ENCODE data around the gene BEST2. TPM values are rescaled to one million over a fixed set of nuclear protein-coding genes. Genes with fewer than 3 reads are reported as not detected.

The BEST2 gene
- 0.25 TPM in 1 of 2 replicates, not detected in the other for total RNA-seq

GRCh38 chr19:12751635-12752034, at the start of gene BEST2:
BEST2 (plus strand) TSS chr19:12751791; CDS start chr19:12752593, 802 bp downstream.

GRCh38 chr19:12723641-12724426, 27.8 kb upstream of the BEST2 start, which contains the start of gene TNPO2:
TNPO2 (minus strand) TSS chr19:12723932; CDS start chr19:12720977, 2,955 bp downstream.

GRCh38 chr19:12736995-12737834, 14.4 kb upstream of the BEST2 start, which contains the start of gene GET3:
GET3 (plus strand) TSS chr19:12737497; CDS start chr19:12737506, 9 bp downstream.

GRCh38 chr19:12774588-12775555, 23.3 kb downstream of the BEST2 start, which contains the start of gene HOOK2:
HOOK2 (minus strand) TSS chr19:12775552; CDS start chr19:12775449, 103 bp downstream.

DNA sequence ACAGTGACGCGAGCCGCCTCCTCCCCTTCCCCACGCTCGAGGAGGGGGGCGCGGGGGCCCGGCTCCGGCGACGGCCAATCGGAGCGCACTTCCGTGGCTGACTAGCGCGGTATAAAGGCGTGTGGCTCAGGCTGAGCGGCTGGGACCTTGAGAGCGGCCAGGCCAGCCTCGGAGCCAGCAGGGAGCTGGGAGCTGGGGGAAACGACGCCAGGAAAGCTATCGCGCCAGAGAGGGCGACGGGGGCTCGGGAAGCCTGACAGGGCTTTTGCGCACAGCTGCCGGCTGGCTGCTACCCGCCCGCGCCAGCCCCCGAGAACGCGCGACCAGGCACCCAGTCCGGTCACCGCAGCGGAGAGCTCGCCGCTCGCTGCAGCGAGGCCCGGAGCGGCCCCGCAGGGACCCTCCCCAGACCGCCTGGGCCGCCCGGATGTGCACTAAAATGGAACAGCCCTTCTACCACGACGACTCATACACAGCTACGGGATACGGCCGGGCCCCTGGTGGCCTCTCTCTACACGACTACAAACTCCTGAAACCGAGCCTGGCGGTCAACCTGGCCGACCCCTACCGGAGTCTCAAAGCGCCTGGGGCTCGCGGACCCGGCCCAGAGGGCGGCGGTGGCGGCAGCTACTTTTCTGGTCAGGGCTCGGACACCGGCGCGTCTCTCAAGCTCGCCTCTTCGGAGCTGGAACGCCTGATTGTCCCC, 39.9 kb downstream of the BEST2 start, which contains the start of gene JUNB:
Gene JUNB, plus strand, starts transcription at position 142 of the 706 bp plus-strand sequence. Its CDS starts 286 bp downstream, at position 428.

DNA sequence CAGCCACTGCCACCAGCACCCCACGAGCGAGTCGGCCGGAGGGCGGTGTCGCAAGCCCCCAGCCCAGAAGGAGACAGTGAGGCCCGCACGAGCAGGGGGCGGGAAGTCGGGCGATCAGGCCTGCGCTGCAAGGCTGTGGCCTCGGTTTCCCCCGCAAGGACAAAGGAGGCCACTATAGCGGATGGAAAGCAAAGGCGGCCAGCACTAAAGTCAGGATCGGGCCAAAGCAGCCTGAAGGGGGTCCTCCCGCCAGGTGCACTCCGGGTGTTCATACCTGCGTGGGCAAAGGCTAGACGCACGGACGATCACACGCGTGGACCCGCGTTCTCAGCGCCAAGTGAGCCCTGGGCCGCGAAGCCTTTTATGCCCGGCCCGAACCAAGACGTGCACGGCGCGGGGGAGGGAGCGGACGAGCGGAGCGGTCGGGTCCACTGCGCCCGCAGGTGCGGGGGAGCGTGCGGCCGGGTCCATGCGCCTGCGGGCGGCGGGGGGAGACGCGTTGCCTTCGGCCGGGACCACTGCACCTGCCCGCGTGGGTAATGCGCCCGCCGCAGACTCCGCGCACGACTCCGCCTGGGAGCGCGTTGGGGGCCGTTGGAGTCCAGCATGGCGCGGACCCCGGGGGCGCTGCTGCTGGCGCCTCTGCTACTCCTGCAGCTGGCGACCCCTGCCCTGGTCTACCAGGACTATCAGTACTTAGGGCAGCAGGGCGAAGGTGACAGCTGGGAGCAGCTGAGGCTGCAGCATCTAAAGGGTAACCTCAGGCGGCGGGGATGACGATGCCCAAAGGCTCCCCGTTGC, 50.1 kb downstream of the BEST2 start, which contains the start of the genes PRDX2 and THSD8:
Gene PRDX2, minus strand, starts transcription at position 335 of the 801 bp plus-strand sequence. CDS start 539 bp downstream, outside the sequence.
Gene THSD8, plus strand, starts transcription at position 604 of the 801 bp plus-strand sequence. Its CDS starts 3 bp downstream, at position 607.

GRCh38 chr19:12806242-12807081, 54.9 kb downstream of the BEST2 start, which contains the start of gene RNASEH2A:
RNASEH2A (plus strand) TSS chr19:12806584; CDS start chr19:12806674, 90 bp downstream.

Other genes starting within 250 kb of the BEST2 start
- 8.9 and 9.9 TPM in 2 replicates for gene ZNF564, start 200.3 kb upstream of the BEST2 start, total RNA-seq
- 10.9 and 11.0 TPM in 2 replicates for gene ZNF490, start 141.0 kb upstream of the BEST2 start, total RNA-seq
- gene ZNF791, start 140.9 kb upstream of the BEST2 start, total RNA-seq: 17.2 and 17.5 TPM in 2 replicates
- 21.6 and 32.9 TPM in 2 replicates for gene MAN2B1, start 85.0 kb upstream of the BEST2 start, total RNA-seq
- gene WDR83, start 85.0 kb upstream of the BEST2 start, total RNA-seq: 6.3 and 10.4 TPM in 2 replicates
- gene DHPS, start 69.9 kb upstream of the BEST2 start, total RNA-seq: 65.7 and 70.2 TPM in 2 replicates
- gene GNG14, start 63.8 kb upstream of the BEST2 start, total RNA-seq: not detected in 2 replicates
- 7.2 and 7.6 TPM in 2 replicates for gene FBXW9, start 55.2 kb upstream of the BEST2 start, total RNA-seq
- gene TNPO2, start 27.9 kb upstream of the BEST2 start, total RNA-seq: 42.2 and 47.4 TPM in 2 replicates
- 93.1 and 115 TPM in 2 replicates for gene TRIR, start 17.1 kb upstream of the BEST2 start, total RNA-seq
- gene GET3, start 14.3 kb upstream of the BEST2 start, total RNA-seq: 116 and 130 TPM in 2 replicates
- gene HOOK2, start 23.8 kb downstream of the BEST2 start, total RNA-seq: 12.8 and 24.1 TPM in 2 replicates
- gene JUNB, start 39.7 kb downstream of the BEST2 start, total RNA-seq: 41.7 and 53.9 TPM in 2 replicates
- 190 and 232 TPM in 2 replicates for gene PRDX2, start 50.0 kb downstream of the BEST2 start, total RNA-seq
- gene THSD8, start 50.3 kb downstream of the BEST2 start, total RNA-seq: 0.22 TPM in 1 of 2 replicates, not detected in the other
- gene RNASEH2A, start 54.8 kb downstream of the BEST2 start, total RNA-seq: 32.0 and 79.4 TPM in 2 replicates
- not detected in 2 replicates for gene RTBDN, start 82.8 kb downstream of the BEST2 start, total RNA-seq
- 0.87 TPM in 1 of 2 replicates, not detected in the other for gene MAST1, start 86.7 kb downstream of the BEST2 start, total RNA-seq
- gene DNASE2, start 129.7 kb downstream of the BEST2 start, total RNA-seq: 13.5 and 35.4 TPM in 2 replicates
- gene KLF1, start 135.4 kb downstream of the BEST2 start, total RNA-seq: not detected in 2 replicates
- 25.2 and 35.5 TPM in 2 replicates for gene GCDH, start 139.4 kb downstream of the BEST2 start, total RNA-seq
- 0.11 and 0.12 TPM in 2 replicates for gene SYCE2, start 167.5 kb downstream of the BEST2 start, total RNA-seq
- gene FARSA, start 181.9 kb downstream of the BEST2 start, total RNA-seq: 54.1 and 58.9 TPM in 2 replicates
- gene CALR, start 186.8 kb downstream of the BEST2 start, total RNA-seq: 1,588 and 2,549 TPM in 2 replicates
- 68.9 and 87.4 TPM in 2 replicates for gene RAD23A, start 194.1 kb downstream of the BEST2 start, total RNA-seq
- 26.6 and 36.4 TPM in 2 replicates for gene GADD45GIP1, start 205.4 kb downstream of the BEST2 start, total RNA-seq
- 0.12 TPM in 1 of 2 replicates, not detected in the other for gene DAND5, start 217.8 kb downstream of the BEST2 start, total RNA-seq
- gene NFIX, start 243.7 kb downstream of the BEST2 start, total RNA-seq: 59.8 and 71.9 TPM in 2 replicates

Measured in uterine smooth muscle cell (primary cell).